GM11168 (cell line): ENCODE results near the gene SYCE1L.
"Not testable (repeated sequence)": the region's sequence is repeated elsewhere in the genome, so short reads cannot be mapped to it uniquely, and the experiment has no call there.

Experiments used
- in situ Hi-C: fragments of 300-500 bp; cut with MboI; formaldehyde crosslinking; loops from one replicate; pipeline ENCODE4 v1.12.0; 2022; ENCODE audit warnings: low sequenced_read_pairs; ENCODE audit not compliant: unreplicated experiment

SYCE1L gene

GRCh38 chr16:77236063-77236511, 36.9 kb downstream of the SYCE1L start:
- in situ Hi-C loops = no loop called here

DNA sequence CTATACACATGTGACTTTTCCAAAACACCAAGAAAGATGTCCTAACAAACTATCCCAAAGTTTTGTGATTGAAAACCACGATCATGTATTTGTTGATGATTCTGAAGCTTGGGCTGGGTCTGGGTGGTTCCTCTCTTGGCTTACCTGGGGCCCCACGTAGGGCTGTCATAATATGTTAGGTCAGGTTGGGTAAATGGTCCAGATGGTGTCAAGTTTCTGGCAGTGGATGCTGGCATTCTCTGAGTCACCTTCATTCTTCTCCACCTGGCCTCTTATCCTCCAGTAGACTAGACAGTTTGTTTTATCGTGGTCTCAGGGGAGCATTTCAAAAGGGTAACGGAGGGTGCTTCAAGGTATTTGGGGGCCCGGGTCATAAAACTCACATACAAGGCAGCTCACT, 39.4 kb downstream of the SYCE1L start:
- in situ Hi-C loops = no loop called here

GRCh38 chr16:77242471-77242870, 43.3 kb downstream of the SYCE1L start:
- in situ Hi-C loops = not testable (repeated sequence)

- in situ Hi-C loops = no loop called here
Measured at GRCh38 chr16:77246150-77246549, 46.9 kb downstream of the SYCE1L start.

- in situ Hi-C loops = no loop called here
Measured at GRCh38 chr16:77250400-77250799, 51.2 kb downstream of the SYCE1L start.
